Stimulated activated CD8-positive, alpha-beta memory T cell treated with anti-CD3 and anti-CD28 coated beads, Interleukin-15, amount 100 ng/mL, for 24 hours (primary cell): ENCODE measurements around the gene AGER.
A peak's percentile ranks its signal among the peaks of the same experiment; 100 is the strongest.
"Not testable (repeated sequence)": the region's sequence is repeated elsewhere in the genome, so short reads cannot be mapped to it uniquely, and the experiment has no call there.

Source experiments
- DNase-seq: peaks from one replicate; pipeline ENCODE4 v3.0.0-alpha.2; 2020; ENCODE audit warnings: low read depth

AGER gene

DNA sequence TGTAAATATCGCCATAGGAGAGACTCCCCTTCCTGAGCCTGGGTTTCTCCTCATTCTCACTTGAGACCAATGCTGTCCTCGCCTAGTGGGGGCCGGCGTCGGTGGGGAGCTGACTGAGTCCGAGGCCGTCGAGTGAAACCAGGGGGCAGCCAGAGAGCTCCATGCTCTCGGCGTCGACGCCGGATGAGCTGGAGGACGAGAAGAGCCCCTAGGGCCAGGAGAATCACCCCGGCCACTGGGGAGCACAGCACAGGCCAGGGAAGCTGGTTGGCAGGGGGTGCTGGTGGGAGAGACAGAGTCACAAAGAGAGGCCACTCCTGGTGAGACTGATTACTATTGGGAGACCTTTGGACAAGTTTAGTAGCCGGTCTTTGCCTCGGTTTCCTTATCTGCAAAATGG, 14.8 kb upstream of the AGER start:
- no peak for DNase-seq

DNA sequence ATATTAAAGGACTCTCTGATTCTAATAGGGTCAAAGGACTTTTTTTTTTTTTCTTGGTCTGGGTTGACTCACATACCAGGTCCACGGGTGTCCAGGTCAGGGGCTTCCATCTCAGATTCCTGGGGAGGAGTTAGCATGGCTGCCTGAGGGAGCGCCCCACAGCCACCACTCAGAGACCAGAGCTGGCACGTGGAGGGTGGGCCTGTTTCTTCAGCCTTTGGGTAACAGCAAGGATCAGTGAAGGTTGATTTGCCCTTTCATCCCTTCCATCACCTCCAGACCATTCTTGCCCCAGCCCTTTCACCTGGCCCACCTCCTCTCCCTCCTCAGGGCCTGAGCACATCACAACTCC, 14.3 kb upstream of the AGER start:
- DNase-seq: no peak

DNA sequence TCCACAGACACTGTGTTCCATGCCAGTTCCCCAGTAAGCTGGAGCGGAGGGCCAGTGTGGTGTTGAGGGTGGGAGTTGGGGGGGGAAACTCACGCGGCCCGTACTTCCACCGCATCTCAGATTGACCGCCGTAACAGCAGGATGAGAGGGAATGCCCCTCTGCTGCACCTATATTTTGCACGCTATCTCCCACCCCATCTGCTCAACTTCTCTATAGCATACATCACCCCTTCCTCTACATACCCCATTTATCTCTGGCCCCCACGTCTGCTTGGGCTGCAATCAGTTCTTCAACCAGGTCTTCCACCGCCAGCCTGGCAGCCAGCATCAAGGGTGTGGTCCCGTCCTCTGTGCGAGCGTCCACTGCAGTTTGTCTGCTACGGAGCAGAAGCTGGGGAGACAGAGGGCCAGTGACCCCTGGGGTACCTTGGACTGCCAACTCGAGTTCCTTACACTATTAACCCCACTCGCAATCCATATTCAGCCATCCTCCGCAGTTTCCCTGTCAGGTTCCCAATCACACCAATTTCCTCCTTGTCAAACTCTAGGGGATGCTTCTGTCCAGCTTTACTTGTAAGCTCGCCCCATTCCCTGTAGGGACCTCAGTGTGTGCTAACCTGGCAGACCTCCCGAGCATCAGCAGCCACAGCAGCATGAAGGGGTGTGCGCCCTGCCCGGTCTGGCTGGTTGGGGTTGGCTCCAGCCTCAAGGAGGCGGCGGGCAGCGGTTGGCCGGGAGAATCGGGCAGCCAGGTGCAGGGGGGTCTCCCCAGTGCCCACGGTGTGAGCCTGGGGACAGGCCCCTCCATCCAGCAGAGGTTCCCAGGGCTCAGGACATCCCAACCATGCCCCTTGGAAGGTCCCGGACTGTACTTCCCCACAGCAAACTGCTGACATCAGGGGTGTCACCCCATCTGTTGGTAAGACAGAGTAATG, 12.9 kb upstream of the AGER start:
- no peak for DNase-seq

- peak; percentile 42 for DNase-seq
These were observed 12.0 kb upstream of the AGER start for GRCh38 chr6:32195902-32196681.

DNA sequence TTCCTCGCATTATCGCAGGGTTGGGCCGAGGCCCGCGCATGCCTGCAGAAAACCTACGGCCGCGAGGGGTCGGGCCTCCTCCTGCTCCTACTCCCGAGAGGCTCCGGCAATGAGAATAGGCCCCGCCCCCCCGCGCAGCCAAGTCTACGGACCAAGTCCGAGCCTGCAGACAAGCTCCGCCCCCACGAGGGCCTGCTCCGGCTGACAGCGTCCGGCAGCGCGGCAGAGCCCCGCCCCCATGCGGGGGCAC, 11.5 kb upstream of the AGER start:
- DNase-seq: peak; percentile 100

- no peak for DNase-seq
These were observed 11.0 kb upstream of the AGER start for GRCh38 chr6:32194825-32195651.

DNA sequence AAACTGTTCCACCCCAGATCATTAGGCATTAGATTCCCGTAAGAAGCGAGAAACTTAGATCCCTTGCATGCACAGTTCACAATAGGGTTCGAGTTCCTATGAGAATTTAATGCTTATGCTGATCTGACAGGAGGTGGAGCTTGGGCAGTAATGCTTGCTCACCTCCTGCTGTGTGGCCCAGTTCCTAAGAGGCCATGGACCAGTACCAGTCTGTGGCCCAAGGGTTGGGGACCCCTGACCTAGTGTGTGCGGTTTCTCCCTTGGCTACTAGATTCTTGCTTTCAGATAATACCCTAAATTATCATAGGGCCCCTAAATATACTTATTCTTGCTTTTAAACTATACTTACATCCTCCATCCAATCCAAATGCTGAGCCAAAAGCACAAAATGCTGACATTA, 10.3 kb upstream of the AGER start:
- DNase-seq: no peak

DNA sequence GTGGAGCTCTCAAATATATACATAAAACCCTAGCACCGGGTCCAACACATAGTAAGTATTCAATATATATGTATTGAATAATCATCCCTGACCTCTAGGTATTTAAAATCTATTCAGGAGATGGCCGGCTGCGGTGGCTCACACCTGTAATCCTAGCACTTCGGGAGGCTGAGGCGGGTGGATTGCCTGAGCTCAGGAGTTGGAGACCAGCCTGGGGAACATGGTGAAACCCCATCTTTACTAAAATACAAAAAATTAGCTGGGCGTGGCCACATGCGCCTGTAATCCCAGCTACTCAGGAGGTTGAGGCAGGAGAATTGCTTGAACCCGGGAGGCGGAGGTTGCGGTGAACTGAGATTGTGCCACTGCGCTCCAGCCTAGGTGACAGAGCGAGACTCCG, 9.0 kb upstream of the AGER start:
- DNase-seq: not testable (repeated sequence)

DNA sequence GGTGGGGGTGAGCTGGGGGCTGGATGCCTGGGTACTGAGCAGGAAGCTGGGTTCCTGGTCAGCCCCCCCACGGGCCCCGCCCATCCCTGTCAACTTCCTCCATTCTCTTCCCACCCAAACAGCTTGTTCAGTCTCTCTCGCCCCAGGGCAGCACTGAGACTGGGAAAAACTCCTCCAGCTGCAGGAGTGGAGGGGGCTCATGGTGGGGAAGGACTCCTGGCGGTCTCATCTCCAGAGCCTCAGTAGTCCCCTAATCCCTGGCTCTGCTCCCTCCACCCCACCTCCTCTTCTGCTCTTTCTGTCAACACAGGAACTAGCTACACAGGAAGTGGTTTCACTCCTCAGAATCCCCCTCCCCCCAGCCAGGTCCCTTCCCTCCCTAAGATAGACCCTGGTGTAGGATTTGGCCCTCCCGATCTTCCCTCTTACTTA, 8.6 kb upstream of the AGER start, which contains the start of gene GPSM3:
GPSM3 (minus strand) TSS at position 36 of the 432 bp plus-strand sequence. CDS start 130 bp downstream, outside the sequence.
- no peak for DNase-seq

- DNase-seq: no peak
These were observed 7.9 kb upstream of the AGER start for GRCh38 chr6:32191696-32192607.

DNA sequence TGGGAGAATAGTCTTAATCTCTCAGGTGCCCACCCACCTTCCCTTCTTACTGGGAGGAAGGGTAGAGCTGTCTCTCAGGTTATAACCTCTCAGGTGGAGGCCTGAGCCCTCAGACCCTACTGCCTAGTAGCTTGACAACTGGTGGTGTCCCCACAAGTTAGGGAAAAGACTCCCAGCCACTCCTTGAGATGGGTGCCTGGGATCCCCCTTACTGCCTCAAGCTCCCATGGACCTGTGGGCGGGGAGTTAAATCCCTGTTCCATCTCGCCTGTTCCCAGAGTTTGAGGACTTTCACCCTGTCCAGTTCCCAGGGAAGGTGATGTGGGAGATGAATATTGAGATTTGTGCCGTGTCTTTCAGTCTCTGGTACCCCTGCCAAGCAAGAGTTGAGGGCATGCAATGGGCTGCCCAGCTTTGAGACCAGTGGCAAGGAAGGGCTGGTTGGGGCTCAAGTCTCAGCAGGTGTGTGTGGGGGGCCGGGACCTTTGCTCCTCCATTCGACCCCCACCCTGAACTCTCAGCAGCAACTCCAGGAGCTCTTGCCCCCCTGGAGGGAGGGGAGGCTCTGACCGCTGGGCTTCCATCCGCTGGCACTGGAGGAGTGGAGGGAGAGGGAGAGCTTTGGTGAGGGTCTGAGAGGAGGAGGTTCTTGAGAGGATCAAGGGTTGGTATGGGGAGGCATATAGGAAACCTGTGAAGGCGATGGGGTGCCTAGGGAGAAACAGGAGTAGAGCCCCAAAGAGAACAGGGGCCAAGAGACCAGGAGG, 7.0 kb upstream of the AGER start:
- no peak for DNase-seq

- peak; percentile 39 for DNase-seq
These were observed 6.2 kb upstream of the AGER start, which contains the start of gene PBX2 for GRCh38 chr6:32190054-32190851. TSS of gene PBX2 (minus strand) at chr6:32190202. CDS start at chr6:32189915, 287 bp downstream.

GRCh38 chr6:32189742-32190053, 5.6 kb upstream of the AGER start:
- DNase-seq: no peak

DNA sequence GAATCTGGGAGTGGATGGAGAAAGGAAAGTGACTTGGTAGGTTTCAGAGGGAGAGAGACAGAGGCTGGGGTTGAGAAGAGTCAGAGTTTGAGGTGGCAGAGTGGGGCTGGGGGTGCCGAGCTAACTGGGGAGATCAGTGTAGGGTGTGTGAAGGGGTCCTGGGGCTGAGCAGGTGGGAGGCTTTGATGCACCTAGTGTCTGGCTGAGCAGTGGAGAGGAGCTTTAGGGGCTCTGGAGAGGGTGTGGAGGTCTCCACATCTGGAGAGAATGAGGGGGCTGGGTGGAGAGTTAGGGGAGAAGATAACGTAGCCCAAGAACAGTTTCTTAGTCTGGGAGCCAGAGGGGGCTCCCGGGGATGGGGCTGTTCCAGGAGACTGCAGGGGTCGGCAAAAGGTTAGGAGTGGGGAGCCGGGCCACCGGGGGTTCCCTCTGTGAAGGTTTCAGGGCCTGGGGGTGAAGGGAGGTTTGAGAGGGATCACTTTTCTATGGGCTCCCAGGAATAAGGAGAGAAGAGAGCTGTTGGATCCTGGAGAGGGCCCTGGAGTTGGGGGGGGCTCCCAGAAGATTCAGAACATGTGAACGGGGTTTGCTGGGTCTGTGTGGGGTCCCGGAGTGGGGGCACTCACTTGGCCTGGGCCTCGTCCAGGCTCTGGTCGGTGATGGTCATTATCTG, 5.2 kb upstream of the AGER start:
- no peak for DNase-seq

DNA sequence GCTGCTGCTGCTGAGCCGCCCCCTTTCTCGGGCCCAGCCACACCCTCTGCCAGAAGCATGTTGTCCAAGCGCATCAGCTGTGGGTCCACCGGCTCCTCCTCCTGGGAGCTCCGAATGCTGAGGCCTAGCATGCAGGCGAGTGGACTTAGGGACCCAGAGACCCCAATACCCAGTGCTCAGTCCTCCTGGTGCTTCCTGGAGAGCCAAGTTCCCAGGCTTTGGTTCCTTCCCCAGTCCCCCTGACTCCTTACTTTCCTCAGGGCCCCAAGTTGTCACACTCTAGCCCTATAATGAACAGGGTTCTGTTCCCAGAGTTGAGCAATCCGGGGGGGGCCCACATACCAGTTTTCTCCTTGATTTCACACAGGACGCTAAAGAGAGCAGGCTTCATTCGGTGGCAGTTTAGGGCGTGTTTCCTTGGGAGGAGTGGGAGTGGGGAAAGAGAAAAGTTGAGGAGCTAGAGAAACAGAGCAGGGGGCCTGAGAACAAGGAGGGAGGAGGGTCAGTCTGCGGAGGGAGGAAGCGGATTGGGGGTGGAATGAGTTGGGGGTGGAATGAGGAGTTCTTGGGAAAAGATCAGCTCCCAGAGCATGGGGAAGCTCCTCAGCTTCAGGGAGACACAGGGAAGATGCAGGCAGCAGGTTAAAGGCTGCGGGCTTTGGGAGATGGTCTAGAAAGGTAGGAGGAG, 4.5 kb upstream of the AGER start:
- no peak for DNase-seq

DNA sequence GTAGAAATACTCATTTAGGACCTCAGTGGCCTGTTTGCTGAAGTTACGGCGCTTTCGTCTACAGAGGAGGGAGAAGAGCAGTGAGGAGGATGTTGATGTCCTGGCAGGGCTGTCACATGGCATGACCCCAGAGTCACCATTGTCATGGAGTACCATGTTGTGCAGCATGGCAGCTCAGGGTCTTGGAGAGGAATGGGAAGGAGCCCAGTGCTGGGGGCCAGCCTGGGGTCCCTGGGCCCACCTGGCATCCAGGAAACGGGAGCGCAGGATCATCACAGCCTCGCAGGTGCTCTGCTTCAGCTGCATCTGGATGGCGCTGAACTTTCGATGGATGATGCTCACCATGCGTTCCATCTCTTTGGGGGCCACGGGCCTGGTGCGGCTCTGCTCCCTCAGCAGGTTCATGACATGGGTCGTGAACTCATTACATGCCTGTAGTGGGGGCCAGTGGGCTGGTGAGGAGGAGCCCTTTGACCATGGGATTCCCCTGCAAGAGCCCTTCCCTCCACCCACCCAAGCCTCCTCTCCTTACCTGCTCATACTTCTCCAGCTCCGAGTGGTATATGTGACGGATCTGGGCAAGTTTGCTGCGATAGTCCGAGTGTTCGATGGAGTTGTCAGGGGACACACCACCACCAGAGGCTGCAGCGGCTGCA, 3.8 kb upstream of the AGER start:
- DNase-seq: not testable (repeated sequence)

DNA sequence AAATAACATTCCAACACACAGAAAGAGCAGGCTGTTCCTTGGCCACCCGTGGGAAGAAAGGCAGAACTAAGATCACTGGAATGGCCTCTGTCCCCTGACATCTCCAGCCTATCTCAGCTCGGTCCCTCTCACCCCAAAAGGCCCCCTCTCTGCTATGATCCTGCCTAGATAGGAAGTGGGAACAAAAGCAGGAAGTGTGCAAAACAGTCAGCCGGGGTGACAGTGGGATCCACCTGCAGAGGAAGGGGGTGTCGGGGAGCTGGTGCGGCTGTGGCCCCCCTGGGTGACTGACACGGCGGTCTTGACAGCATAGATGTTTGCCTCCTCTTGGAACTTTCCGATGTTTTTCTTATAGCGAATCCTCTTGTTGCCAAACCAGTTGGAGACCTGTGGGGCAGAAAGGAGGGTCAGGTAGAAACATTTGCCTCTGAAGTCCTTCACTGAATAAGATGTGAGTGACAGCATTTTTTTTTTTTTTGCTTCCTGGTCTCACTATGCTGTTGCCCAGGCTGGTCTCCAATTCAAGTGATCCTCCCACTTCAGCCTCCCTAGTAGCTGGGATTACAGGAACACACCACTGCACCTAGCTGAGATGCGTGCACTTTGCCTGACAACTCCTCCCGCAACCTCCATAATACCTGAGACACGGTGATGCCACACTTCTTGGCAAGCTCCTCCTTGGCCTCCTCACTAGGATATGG, 3.1 kb upstream of the AGER start:
- DNase-seq: no peak
